Measurements from ENCODE around the gene ZNF254.

DNA sequence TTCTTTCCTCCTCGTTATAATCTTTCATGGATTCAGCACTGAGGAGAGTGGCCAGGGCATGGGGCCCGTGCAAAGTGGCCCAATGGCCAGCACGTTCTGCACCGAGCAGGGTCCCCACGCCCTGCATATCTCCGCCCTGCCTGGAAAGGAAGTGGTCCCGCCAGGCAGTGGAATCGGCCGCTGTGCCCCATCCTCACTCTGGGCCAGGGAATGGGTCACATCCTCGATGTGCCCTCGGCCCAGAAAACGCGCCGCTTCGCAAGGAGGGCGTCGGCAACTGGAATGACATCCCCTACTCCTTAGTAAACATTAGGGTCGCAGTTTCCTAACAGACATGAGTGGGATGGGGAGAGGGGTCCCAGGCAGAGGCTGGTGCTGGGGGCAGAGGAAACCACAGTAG is 90.7 kb downstream of the ZNF254 start:
- TF ChIP-seq, protein P1, sequence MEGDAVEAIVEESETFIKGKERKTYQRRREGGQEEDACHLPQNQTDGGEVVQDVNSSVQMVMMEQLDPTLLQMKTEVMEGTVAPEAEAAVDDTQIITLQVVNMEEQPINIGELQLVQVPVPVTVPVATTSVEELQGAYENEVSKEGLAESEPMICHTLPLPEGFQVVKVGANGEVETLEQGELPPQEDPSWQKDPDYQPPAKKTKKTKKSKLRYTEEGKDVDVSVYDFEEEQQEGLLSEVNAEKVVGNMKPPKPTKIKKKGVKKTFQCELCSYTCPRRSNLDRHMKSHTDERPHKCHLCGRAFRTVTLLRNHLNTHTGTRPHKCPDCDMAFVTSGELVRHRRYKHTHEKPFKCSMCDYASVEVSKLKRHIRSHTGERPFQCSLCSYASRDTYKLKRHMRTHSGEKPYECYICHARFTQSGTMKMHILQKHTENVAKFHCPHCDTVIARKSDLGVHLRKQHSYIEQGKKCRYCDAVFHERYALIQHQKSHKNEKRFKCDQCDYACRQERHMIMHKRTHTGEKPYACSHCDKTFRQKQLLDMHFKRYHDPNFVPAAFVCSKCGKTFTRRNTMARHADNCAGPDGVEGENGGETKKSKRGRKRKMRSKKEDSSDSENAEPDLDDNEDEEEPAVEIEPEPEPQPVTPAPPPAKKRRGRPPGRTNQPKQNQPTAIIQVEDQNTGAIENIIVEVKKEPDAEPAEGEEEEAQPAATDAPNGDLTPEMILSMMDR (conservative IDR thresholded peaks at IDR 0.05 in 1 of 2, IDR thresholded peaks at IDR 0.05 in 1 of 2; ENCODE audit: low read depth in 1 of 2, low read length in 2 of 2), result no peak
- no peak for TF ChIP-seq EZH2 (IDR thresholded peaks at IDR 0.05; ENCODE audit: low read length, missing control alignments)

Data from fibroblast of lung (primary cell).